DOHH2 (cell line): ENCODE data around the gene CCT8L2.
"Not testable (repeated sequence)": the region's sequence is repeated elsewhere in the genome, so short reads cannot be mapped to it uniquely, and the experiment has no call there.

Experiments
- CTCF ChIP-seq: fragments of 200-600 bp; sonication (generic); IDR thresholded peaks from one replicate; pipeline ENCODE4 v1.5.1; 2014; ENCODE audit warnings: antibody characterized with exemption, mild to moderate bottlenecking, low read depth, low read length; ENCODE audit not compliant: poor library complexity, severe bottlenecking
- EZH2phosphoT487 ChIP-seq: fragments of 200-600 bp; sonication (generic); IDR thresholded peaks from 2 replicates; pipeline ENCODE4 v1.6.1; 2017; ENCODE audit warnings: borderline replicate concordance, mild to moderate bottlenecking, antibody characterized with exemption, low read length, moderate library complexity, mixed read lengths

GRCh38 chr22:16559996-16560395 lies 32.6 kb downstream of the CCT8L2 start:
- not testable (repeated sequence) for TF ChIP-seq CTCF, EZH2phosphoT487
